ENCODE results near the gene NACAD.
"Not testable (repeated sequence)": the region's sequence is repeated elsewhere in the genome, so short reads cannot be mapped to it uniquely, and the experiment has no call there.

The NACAD gene

GRCh38 chr7:45114257-45114656, 25.5 kb upstream of the NACAD start:
- not testable (repeated sequence) for DNase-seq (ENCODE audit: low spot score)

- peak; percentile 12 for DNase-seq (ENCODE audit: low spot score)
These were observed 23.9 kb upstream of the NACAD start for GRCh38 chr7:45112648-45113047.

- peak; percentile 96 for DNase-seq (ENCODE audit: low spot score)
These were observed 22.8 kb upstream of the NACAD start, which contains the start of gene TBRG4 for GRCh38 chr7:45111298-45112223. Gene TBRG4 (minus strand): TSS chr7:45111697. CDS start chr7:45109237, 2,460 bp downstream.

GRCh38 chr7:45108863-45109262, 20.1 kb upstream of the NACAD start:
- DNase-seq (ENCODE audit: low spot score): no peak

- no peak for DNase-seq (ENCODE audit: low spot score)
These were observed 18.6 kb upstream of the NACAD start for GRCh38 chr7:45107356-45107755.

- no peak for DNase-seq (ENCODE audit: low spot score)
These were observed 18.1 kb upstream of the NACAD start for GRCh38 chr7:45106820-45107219.

- DNase-seq (ENCODE audit: low spot score): no peak
These were observed 16.9 kb upstream of the NACAD start for GRCh38 chr7:45105588-45106188.

GRCh38 chr7:45104844-45105587, 16.2 kb upstream of the NACAD start:
- DNase-seq (ENCODE audit: low spot score): no peak

GRCh38 chr7:45103958-45104843, 15.4 kb upstream of the NACAD start:
- no peak for DNase-seq (ENCODE audit: low spot score)

GRCh38 chr7:45102785-45103712, 14.3 kb upstream of the NACAD start:
- no peak for DNase-seq (ENCODE audit: low spot score)

GRCh38 chr7:45101748-45102147, 13.0 kb upstream of the NACAD start:
- DNase-seq (ENCODE audit: low spot score): no peak

- no peak for DNase-seq (ENCODE audit: low spot score)
These were observed 12.2 kb upstream of the NACAD start for GRCh38 chr7:45100761-45101480.

- DNase-seq (ENCODE audit: low spot score): no peak
These were observed 11.4 kb upstream of the NACAD start for GRCh38 chr7:45099891-45100760.

- DNase-seq (ENCODE audit: low spot score): no peak
These were observed 10.4 kb upstream of the NACAD start for GRCh38 chr7:45098983-45099839.

GRCh38 chr7:45092931-45093235, 4.1 kb upstream of the NACAD start:
- DNase-seq (ENCODE audit: low spot score): no peak

- DNase-seq (ENCODE audit: low spot score): no peak
These were observed 3.5 kb upstream of the NACAD start for GRCh38 chr7:45092100-45092930.

- peak; percentile 99 for DNase-seq (ENCODE audit: low spot score)
These were observed 647 bp upstream of the NACAD start for GRCh38 chr7:45089341-45089891.

Measured in pons (tissue), 1 donor.